Natural killer cell (primary cell): ENCODE measurements around the gene UBAC2. TPM values are rescaled to one million over a fixed set of nuclear protein-coding genes. Genes with fewer than 3 reads are reported as not detected.
A peak's percentile ranks its signal among the peaks of the same experiment; 100 is the strongest.

Experiments used
- ATAC-seq, 3 donors: fragments of 150-1000 bp in 2 of 3; fragments of 200-7000 bp in 1 of 3; cut with Tn5 transposase; 1 replicate in 1 of 3; 2 replicates in 2 of 3; pipeline ENCODE4 v1.10.0; 2021; ENCODE audit warnings: mild to moderate bottlenecking in 2 of 3, moderate library complexity in 2 of 3
- DNase-seq, 2 donors: peaks; one replicate each; pipeline versions ENCODE4 v3.0.0 to v3.0.0-alpha.2; 2013 to 2021; ENCODE audit warnings: mixed read lengths in 1 of 2
- H3K27ac ChIP-seq: one replicate; pipeline ENCODE4 v1.5.1; 2013; ENCODE audit warnings: mild to moderate bottlenecking, low read length
- H3K27me3 ChIP-seq: one replicate; pipeline ENCODE4 v1.6.1; 2013; ENCODE audit warnings: low read length; ENCODE audit not compliant: control insufficient read depth, insufficient read depth
- H3K36me3 ChIP-seq: one replicate; pipeline ENCODE4 v1.6.1; 2013; ENCODE audit warnings: low read length; ENCODE audit not compliant: control insufficient read depth, insufficient read depth
- H3K4me1 ChIP-seq: one replicate; pipeline ENCODE4 v1.6.1; 2013; ENCODE audit warnings: low read length; ENCODE audit not compliant: control insufficient read depth, insufficient read depth
- H3K4me3 ChIP-seq: one replicate; pipeline ENCODE4 v1.5.1; 2013; ENCODE audit warnings: low read length
- H3K9me3 ChIP-seq: one replicate; pipeline ENCODE4 v1.6.1; 2013; ENCODE audit warnings: low read length; ENCODE audit not compliant: control insufficient read depth, insufficient read depth
- H3K27ac Mint-ChIP-seq, 2 donors: one replicate each; pipeline ENCODE4 v1.8.0; 2022; ENCODE audit warnings: mild to moderate bottlenecking in 2 of 2, mixed read lengths in 2 of 2, moderate library complexity in 1 of 2
- H3K27me3 Mint-ChIP-seq, 2 donors: one replicate each; pipeline ENCODE4 v1.8.0; 2022; ENCODE audit warnings: low read depth in 2 of 2, mixed read lengths in 2 of 2
- H3K36me3 Mint-ChIP-seq: one replicate; pipeline ENCODE4 v1.8.0; 2022; ENCODE audit warnings: mixed read lengths
- H3K4me1 Mint-ChIP-seq, 2 donors: one replicate each; pipeline ENCODE4 v1.8.0; 2022; ENCODE audit warnings: mixed read lengths in 2 of 2
- H3K4me3 Mint-ChIP-seq: one replicate; pipeline ENCODE4 v1.8.0; 2022; ENCODE audit warnings: mild to moderate bottlenecking, moderate library complexity, mixed read lengths
- H3K9me3 Mint-ChIP-seq, 2 donors: one replicate each; pipeline ENCODE4 v1.8.0; 2022; ENCODE audit warnings: mixed read lengths in 2 of 2
- CTCF ChIP-seq: fragments of 200-600 bp; IDR thresholded peaks from one replicate; pipeline ENCODE4 v1.8.0; 2022; ENCODE audit warnings: antibody characterized with exemption
- WGBS: methylation state at CpG from one replicate; pipeline ENCODE4 v1.1.7; 2013; ENCODE audit warnings: missing lambda C conversion rate; ENCODE audit not compliant: insufficient coverage; 5-methylcytosine and 5-hydroxymethylcytosine counted together
- intact Hi-C: fragments of 100-400 bp; cut with micrococcal nuclease; formaldehyde crosslinking; loops from one replicate; pipeline ENCODE4 v1.14.2; 2022
- total RNA-seq, 4 donors: library from RNA; stranded (reverse); fragments of 120-200 nt in 1 of 4; gene quantifications; one replicate each; pipeline versions ENCODE4 v1.2.3 to v1.2.4, GENCODE V29; 2013 to 2022

UBAC2 gene
- total RNA-seq, 3 donors from 2014 or later (not counting 1 experiment from before 2014, with no cell fraction given), result 50.6 to 59.1 (median 56.4) TPM

DNA sequence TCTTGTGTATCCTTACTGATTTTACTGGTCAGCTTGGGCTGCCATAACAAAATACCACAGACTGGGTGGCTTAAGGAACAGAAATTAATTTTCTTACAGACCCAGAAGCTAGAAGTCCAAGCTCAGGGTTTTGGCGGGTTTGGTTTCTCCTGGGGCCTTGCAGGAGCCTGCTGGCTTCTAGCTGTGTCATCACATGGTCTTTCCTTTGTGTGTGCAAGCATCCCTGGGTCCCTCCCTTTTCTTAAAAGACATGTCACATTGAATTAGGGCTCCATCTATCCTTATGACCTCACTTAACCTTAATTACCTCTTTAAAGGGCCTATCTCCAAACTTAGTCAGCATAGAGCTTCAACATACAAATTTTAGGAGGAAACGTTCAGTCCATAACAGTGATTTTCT, 23.4 kb downstream of the UBAC2 start:
- H3K4me1 Mint-ChIP-seq, result peaks cover 87 to 89% of the 10 kb centered on the region in 2 donors
- H3K4me3 Mint-ChIP-seq, result peak overlapping the region; percentile 79
- H3K4me1 ChIP-seq, result peaks cover 54% of the 10 kb centered on the region
- peak in 1 of 2 donors; percentile 35 for DNase-seq
- H3K27ac ChIP-seq, result peak overlapping the region; percentile 76
- intact Hi-C loops, result no loop called here
- H3K36me3 Mint-ChIP-seq, result no peaks in the 10 kb centered on the region
- 30% methylated on average over 2 of the region's 2 CpGs for WGBS
- H3K9me3 Mint-ChIP-seq, result no peaks in the 10 kb centered on the region
- H3K4me3 ChIP-seq, result no peak overlapping the region
- ATAC-seq, result no peak
- peak overlapping the region; percentile 56 to 89 for H3K27ac Mint-ChIP-seq
- no peaks in the 10 kb centered on the region for H3K27me3 Mint-ChIP-seq
- H3K27me3 ChIP-seq, result no peaks in the 10 kb centered on the region
- no peaks in the 10 kb centered on the region for H3K9me3 ChIP-seq
- no peak for TF ChIP-seq CTCF
- peaks cover 5% of the 10 kb centered on the region for H3K36me3 ChIP-seq

- peaks cover 59% of the 10 kb centered on the region for H3K4me1 ChIP-seq
- Mint-ChIP-seq H3K27ac (peak overlapping the region; percentile 39 to 66), H3K27me3 (no peaks in the 10 kb centered on the region), H3K4me3 (no peak overlapping the region), H3K36me3 (no peaks in the 10 kb centered on the region), H3K4me1 (peaks cover 89 to 90% of the 10 kb centered on the region in 2 donors), H3K9me3 (no peaks in the 10 kb centered on the region)
- H3K27me3 ChIP-seq, result no peaks in the 10 kb centered on the region
- H3K27ac ChIP-seq, result no peak overlapping the region
- DNase-seq (no peak), ATAC-seq (no peak)
- peaks cover 5% of the 10 kb centered on the region for H3K36me3 ChIP-seq
- H3K9me3 ChIP-seq, result no peaks in the 10 kb centered on the region
- intact Hi-C loops, result no loop called here
- TF ChIP-seq CTCF, result no peak
- 49% methylated on average over 3 of the region's 4 CpGs for whole genome bisulfite sequencing
- no peak overlapping the region for H3K4me3 ChIP-seq
Measured at GRCh38 chr13:99225078-99225477, 24.4 kb downstream of the UBAC2 start.

- peaks cover 77 to 79% of the 10 kb centered on the region in 2 donors for H3K4me1 Mint-ChIP-seq
- no peak for TF ChIP-seq CTCF
- H3K27me3 ChIP-seq, result no peaks in the 10 kb centered on the region
- DNase-seq, result no peak
- no peaks in the 10 kb centered on the region for H3K9me3 ChIP-seq
- no peak overlapping the region for H3K4me3 ChIP-seq
- no peaks in the 10 kb centered on the region for H3K27me3 Mint-ChIP-seq
- peaks cover 5% of the 10 kb centered on the region for H3K36me3 ChIP-seq
- H3K36me3 Mint-ChIP-seq, result no peaks in the 10 kb centered on the region
- no peaks in the 10 kb centered on the region for H3K9me3 Mint-ChIP-seq
- H3K27ac ChIP-seq, result no peak overlapping the region
- no peak for ATAC-seq
- H3K4me3 Mint-ChIP-seq, result no peak overlapping the region
- intact Hi-C loops, result no loop called here
- 73% methylated on average over 2 of the region's 2 CpGs for WGBS
- peaks cover 68% of the 10 kb centered on the region for H3K4me1 ChIP-seq
- peak overlapping the region; percentile 39 to 66 for H3K27ac Mint-ChIP-seq
Measured at GRCh38 chr13:99226513-99226912, 25.9 kb downstream of the UBAC2 start.

DNA sequence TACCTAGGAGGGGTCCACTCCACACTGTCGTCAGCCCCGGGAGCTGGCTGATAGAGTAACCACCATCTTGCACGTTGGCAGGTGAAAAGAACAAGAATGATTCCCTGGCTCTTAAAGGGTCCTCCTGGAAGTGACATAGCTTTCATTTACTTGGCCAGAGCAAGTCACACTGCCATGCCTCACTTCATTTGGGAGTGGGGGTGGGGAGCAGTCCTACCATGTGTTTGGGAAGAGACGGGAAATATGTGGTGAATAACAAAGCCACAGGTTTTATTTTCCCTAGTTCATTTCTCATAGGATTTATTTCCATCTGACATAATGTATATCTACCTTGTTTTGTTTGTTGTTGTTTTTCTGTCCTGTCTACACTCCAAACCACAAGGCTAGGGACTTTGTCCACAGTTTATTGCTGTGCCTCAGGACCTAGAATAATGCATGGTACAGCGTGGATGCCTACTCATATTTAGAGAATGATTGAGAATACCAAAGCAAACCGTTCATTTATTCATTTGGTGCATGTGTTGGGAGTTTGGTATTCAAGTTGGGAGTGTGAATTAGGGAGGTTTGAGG, 26.8 kb downstream of the UBAC2 start:
- peaks cover 5% of the 10 kb centered on the region for H3K36me3 ChIP-seq
- 86% methylated on average over 5 of the region's 6 CpGs for WGBS
- intact Hi-C loops, result no loop called here
- no peak for TF ChIP-seq CTCF
- Mint-ChIP-seq H3K27me3 (no peaks in the 10 kb centered on the region), H3K27ac (peak overlapping the region; percentile 13 to 73), H3K4me1 (peaks cover 74 to 76% of the 10 kb centered on the region in 2 donors), H3K9me3 (no peaks in the 10 kb centered on the region), H3K4me3 (peak overlapping the region; percentile 35), H3K36me3 (no peaks in the 10 kb centered on the region)
- H3K4me1 ChIP-seq, result peaks cover 62% of the 10 kb centered on the region
- H3K27me3 ChIP-seq, result no peaks in the 10 kb centered on the region
- H3K27ac ChIP-seq, result no peak overlapping the region
- H3K4me3 ChIP-seq, result no peak overlapping the region
- no peaks in the 10 kb centered on the region for H3K9me3 ChIP-seq
- no peak for ATAC-seq
- no peak for DNase-seq
